NCI-H2227 (cell line): ENCODE data around the gene TICAM2.
"Not testable (repeated sequence)": the region's sequence is repeated elsewhere in the genome, so short reads cannot be mapped to it uniquely, and the experiment has no call there.

ENCODE experiments used
- DNase-seq: peaks from one replicate; lab custom pipeline; 2025; ENCODE audit not compliant: unreplicated experiment; lab: John Stamatoyannopoulos, UW

The TICAM2 gene

DNA sequence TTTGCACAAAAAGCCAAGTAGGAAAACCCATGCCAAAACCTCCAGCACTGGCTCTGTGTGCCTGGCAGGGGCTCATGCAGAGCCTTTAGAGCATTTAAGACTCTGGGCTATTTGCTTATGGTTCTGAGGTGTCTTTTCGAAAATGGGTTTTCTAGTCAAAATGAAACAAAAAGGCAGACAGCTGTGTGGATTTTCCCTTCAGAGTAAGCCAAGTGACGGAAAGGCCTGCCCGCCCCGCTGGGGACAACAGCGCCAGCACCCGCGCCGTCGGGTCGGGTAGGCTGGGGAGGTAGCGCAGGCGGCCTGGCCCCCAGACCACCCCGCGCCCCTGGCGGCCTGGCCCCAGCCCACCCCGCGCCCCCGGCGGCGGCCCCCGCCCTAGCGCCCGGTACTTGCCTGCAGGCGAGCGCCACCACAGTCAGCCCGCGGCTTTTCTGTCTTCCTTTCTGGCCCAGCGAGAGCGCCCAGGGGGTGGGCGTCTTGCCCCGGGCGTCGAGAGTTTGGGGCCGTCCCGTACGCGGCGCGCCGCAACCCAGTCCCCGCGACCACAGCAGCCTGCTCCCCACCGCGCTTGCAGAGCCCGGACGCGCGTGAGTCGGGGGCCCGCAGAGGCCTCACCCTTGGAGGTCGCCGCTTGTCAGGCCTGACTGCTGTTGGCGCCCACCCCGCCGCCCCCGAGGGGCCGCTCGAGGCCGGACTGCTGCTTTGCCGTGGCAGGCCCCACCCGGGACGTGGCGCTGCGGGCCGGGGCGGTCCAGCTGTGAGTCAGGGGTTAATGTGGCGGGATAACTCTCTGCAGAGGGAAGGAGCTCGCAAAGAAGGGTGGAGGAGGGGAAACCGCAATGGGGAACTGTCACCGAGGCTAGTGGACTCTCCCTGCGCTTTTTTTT is at the start of gene TICAM2:
TICAM2 (minus strand) TSS at position 779 of the 890 bp plus-strand sequence. CDS start 21,223 bp downstream, outside the sequence.
- peak; percentile 20 for DNase-seq

DNA sequence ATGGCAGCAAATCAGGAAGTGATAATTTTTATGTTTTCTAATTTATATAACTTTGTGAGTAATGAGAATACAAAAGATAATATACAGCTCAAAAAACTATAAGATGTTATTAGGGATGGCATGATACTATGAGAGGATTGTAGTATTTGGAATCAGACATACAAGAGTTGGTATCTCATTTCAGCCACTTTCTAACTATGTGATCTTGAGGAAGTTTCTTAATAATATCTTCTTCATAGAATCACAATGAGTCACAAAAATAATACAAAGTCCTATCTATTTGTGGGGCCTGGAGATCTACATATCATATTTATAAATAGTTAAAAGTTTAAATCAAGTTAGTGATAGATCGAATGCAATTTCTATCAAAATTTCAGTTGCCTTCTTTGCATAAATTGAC is 47.3 kb upstream of the TICAM2 start:
- DNase-seq, result no peak

DNA sequence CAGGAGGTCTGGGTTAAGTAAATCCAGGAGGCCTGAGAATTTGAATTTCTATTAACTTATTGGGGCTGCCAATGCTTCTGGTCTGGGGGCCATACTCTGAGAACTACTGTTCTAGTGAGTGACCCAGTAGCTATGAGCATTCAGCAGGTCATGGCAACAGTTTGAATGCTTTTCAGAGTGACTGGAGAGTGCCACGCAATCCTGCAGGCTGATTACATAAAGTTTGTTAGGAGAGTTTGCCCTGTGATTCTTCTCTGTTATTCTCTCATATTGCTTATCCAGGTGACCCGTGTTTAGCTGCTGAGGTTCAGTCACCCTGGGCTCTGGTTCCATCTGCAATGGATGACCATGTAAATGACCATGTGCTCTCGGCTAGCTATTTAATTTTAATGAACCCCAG is 45.8 kb upstream of the TICAM2 start:
- DNase-seq, result no peak

GRCh38 chr5:115645386-115645785 is 43.1 kb upstream of the TICAM2 start:
- not testable (repeated sequence) for DNase-seq

DNA sequence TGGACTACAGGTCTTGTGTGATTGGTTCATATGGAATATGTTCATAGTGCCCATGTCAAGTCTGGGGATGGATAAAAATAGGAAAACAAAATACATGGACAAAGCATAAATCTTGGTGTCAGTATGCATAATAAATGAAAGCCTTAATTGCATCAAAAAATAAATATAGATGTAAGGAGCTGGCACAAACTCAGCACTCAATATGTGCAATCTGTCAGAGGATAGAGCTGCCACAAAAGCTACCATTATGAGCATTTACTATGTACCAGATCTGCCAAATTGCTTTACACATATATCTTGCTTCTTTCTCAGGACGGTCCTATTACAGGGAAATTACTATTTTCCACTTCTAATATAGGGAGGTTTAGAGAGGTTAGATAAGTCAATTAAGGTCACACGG is 41.8 kb upstream of the TICAM2 start:
- no peak for DNase-seq

DNA sequence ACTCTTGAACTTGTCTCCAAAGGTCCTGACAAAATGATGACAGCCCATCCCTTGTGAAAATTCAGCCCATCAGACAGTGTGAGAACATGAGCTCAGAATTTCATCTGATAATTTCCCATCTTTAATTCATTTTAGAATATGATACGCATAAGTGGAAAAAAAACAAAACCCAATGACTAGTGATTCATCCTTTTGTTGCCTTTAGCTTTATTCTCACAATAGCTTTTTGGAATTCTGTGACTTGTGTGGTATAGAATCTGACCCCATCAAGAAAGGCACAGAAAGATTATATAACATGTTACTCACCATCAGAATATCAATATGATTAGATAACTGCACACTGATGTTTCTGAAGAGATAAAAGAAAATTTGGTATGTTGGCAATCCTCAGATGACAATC is 39.7 kb upstream of the TICAM2 start:
- DNase-seq, result no peak

DNA sequence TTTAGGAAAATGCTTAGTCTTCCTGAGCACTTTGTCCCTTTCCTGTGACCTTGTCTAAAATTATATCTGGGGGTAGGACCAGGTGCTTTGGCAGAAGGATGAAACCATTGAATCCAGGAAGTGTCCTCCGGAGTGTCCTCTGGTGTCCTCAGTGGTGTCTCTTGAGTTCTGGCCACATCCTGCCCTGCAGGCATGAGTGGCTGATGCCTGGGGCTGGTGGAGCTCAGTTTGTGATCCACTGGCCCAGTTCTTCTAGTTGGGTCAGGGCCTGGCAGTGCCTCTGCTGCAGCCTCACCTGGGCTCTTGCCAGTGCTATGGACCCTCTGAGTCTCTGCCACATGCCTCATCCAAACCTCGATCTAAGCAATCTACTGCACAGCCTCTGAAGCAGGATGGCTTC is 38.0 kb upstream of the TICAM2 start:
- DNase-seq, result no peak

DNA sequence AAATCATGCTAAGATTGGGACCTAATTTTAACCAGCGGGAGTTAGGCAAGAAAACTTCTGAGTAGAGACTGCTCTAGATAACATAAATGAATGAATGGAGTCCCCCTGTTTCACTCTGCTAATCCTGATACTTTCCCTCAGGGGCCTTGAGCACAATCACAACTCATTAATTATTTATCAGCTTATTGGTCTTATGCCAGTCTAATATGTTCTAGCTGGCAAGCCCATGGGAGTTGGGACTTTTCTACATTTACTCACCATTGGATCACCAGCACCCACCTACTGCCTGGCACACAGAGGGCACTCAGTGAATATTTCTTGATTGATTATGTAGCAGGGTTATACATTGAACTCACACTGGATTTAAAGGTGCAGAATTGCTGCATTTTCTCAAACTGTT is 37.1 kb upstream of the TICAM2 start:
- no peak for DNase-seq

DNA sequence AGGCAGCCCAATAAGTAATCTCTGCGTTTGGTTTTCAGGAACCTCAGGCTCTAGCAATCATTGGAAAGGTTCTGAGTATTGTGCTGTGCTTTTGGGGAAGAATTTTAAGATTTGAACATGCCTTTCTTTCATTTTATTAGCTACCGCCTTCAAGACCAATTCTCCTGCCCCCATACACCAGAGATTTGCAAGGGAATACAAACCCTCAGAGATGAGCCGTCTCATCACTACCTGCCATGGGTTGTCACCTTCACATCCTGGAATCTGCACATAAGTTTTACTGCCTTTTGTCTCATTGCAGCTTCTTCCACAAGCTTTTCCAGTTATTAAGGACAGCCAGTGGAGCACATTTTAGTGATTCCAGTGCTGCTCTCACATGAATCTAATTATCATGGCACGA is 35.2 kb upstream of the TICAM2 start:
- DNase-seq, result no peak

- no peak for DNase-seq
Observed at GRCh38 chr5:115636008-115636407, 33.7 kb upstream of the TICAM2 start.

- peak; percentile 77 for DNase-seq
Observed at GRCh38 chr5:115634343-115635132, 32.3 kb upstream of the TICAM2 start.

DNA sequence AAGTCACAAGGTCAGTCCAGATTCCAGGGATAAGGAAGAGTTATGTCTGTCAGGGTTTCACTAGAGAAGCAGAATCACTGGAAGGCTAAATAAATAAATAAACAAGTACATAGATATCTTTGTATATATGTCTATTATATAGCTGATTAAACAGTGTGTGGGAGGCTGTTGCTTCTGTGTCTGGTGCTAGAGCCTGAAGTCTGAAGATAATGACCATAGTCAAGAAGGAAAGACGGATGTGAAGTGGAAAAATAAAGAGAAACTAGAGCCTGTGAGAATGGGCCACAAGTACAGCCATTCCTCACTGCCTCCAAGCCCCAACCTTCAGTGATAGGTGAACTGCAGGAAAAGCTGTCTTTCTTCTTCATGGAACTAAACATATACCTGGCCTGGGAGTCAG is 27.6 kb upstream of the TICAM2 start:
- no peak for DNase-seq

DNA sequence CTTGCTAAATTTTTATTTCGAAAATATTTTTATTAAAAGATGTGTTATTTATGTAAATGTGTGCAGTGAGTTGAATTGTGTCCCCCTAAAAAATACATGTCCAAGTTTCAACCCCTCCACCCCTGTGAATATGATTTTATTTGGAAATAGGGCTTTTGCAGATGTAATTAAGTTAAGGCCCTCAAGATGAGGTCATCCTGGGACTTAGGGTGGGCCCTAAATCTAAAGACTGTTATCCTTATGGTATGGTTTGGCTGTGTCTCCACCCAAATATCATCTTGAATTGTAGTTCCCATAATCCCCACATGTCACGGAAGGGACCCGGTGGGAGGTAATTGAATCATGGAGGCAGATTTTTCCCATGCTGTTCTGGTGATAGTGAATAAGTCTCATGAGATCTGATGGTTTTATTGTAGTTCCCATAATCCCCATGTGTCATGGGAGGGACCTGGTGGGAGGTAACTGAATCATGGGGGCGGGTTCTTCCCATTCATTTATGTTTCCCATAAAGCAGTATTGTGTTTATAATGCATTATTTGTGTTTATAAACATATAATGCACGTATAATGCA is 25.1 kb upstream of the TICAM2 start:
- DNase-seq, result no peak

DNA sequence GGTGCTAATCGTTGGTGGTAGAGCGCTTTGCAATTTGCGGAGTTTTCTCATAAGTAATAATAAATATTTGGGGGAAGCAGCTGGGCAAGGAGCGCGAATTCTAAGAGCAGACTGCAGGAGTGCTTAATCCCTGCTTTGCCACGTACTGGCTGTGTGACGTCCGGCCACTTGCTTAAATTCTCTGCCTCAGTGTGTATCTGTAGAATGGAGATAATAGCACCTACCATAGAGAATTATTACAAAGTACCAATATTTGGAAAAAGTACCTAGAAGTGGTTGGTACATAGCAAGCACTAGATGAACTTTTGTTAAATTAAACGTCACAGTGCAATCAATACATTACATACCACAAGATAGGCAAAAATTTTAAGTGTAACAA is 24.2 kb upstream of the TICAM2 start:
- peak; percentile 42 for DNase-seq

GRCh38 chr5:115625579-115626444 is 23.5 kb upstream of the TICAM2 start, which contains the start of gene TMED7:
TSS of gene TMED7 (minus strand) at chr5:115626036. CDS start at chr5:115625792, 244 bp downstream.
- DNase-seq, result peak; percentile 97

DNA sequence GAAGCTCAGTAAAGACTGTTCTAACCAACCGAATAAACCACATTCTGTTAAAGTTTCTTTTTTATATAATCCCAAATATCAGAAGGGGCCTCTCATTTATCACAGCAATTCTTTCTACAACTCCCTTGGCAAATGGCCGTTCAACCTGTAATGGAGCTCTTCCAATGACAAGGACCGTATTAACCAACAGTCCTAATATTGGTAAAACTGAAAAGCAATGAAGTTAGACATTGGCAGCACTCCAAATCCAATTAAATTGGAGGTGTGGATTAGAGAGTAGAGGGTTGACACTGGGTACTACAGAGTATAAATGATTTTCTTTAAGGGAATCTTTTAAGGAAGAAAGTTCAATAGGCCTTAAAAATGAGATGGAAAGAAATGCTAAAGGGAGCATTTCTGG is 22.7 kb upstream of the TICAM2 start:
- peak; percentile 32 for DNase-seq

DNA sequence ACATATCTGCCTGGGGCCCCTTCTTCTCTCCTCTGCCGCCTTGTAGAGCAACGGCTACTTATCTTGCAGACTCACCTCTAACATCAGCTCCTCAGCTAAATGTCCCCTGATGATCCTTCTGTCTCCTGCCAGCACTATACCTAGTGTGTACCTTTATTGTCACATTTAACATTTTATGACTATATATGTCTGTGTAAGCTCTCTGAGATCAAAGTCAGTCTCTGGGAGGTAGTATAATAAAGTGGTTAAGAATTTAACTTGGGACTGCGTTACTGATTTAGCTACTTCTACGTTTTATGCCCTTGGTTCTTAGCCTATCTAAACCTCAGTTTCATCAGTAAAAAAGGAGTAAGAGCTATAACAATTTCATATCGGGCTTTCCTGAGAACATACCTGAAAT is 21.4 kb upstream of the TICAM2 start:
- no peak for DNase-seq

DNA sequence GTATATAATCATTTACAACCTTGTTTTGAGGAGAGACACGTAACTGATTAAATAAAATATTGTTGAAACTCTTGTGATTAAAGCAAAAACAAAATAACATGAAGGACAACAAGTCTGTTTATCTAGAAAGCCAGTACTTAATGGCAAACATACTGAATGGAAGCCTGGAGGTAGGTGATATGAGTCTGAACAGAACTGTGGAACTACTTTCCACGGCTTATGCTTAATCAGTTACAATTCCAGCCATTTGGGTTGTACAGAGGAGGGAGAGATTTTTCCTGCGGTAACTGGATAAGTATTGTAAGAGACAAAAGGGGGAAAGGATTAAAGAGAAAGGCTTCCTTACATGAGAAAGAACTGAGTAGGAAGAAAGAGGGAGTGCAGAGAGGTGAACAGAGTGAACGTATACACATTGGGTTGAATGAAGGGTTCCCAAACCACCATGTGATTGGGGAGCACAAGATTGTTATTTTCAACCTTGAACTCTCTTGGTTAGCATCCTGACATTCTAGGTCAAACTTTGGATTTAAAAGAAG is 19.2 kb upstream of the TICAM2 start:
- DNase-seq, result no peak

- DNase-seq, result no peak
Observed at GRCh38 chr5:115616892-115617291, 14.6 kb upstream of the TICAM2 start.

GRCh38 chr5:115616472-115616871 is 14.2 kb upstream of the TICAM2 start:
- no peak for DNase-seq
